HUES64 (cell line): ENCODE measurements around the gene PLCXD1.
A peak's percentile ranks its signal among the peaks of the same experiment; 100 is the strongest.
"Not testable (repeated sequence)": the region's sequence is repeated elsewhere in the genome, so short reads cannot be mapped to it uniquely, and the experiment has no call there.

Source experiments
- H3K27ac ChIP-seq: 2 replicates; pipeline ENCODE4 v1.7.0; 2013; ENCODE audit warnings: low read depth, low read length, inconsistent platforms
- H3K27me3 ChIP-seq: 2 replicates; pipeline ENCODE4 v1.6.1; 2013; ENCODE audit warnings: mild to moderate bottlenecking, low read length; ENCODE audit not compliant: insufficient read depth
- H3K36me3 ChIP-seq: 2 replicates; pipeline ENCODE4 v1.6.1; 2013; ENCODE audit warnings: mild to moderate bottlenecking, low read length; ENCODE audit not compliant: insufficient read depth
- H3K4me1 ChIP-seq: 2 replicates; pipeline ENCODE4 v1.6.1; 2013; ENCODE audit warnings: mild to moderate bottlenecking, low read length, moderate library complexity; ENCODE audit not compliant: insufficient read depth
- H3K4me3 ChIP-seq: 2 replicates; pipeline ENCODE4 v1.5.1; 2013; ENCODE audit warnings: mild to moderate bottlenecking, low read length, moderate library complexity
- H3K9ac ChIP-seq: 2 replicates; pipeline ENCODE4 v1.6.1; 2013; ENCODE audit warnings: mild to moderate bottlenecking, low read depth, low read length
- H3K9me3 ChIP-seq: 2 replicates; pipeline ENCODE4 v1.6.1; 2013; ENCODE audit warnings: low read depth, low read length; ENCODE audit not compliant: insufficient read depth
- WGBS: fragments of 150-250, 120-280 bp; methylation state at CpG from one replicate; pipeline ENCODE4 v1.1.7; 2013; ENCODE audit warnings: missing lambda C conversion rate; 5-methylcytosine and 5-hydroxymethylcytosine counted together

PLCXD1 gene

GRCh38 chrX:323721-324628, 42.8 kb downstream of the PLCXD1 start:
- Histone ChIP-seq H3K9me3 (no peaks in the 10 kb centered on the region), H3K36me3 (no peaks in the 10 kb centered on the region), H3K27ac (no peak overlapping the region), H3K9ac (no peak overlapping the region), H3K4me3 (peak overlapping the region; percentile 35; the same call in 1 of the 2 replicates), H3K4me1 (0 out of 2 replicates have a peak, but pooled peaks cover 2% of the 10 kb centered on the region), H3K27me3 (no peaks in the 10 kb centered on the region; the same call in 1 of the 2 replicates)
- WGBS, result 47% methylated on average over 37 of the region's 38 CpGs

GRCh38 chrX:324664-325063, 43.5 kb downstream of the PLCXD1 start:
- H3K27ac ChIP-seq, H3K4me3 ChIP-seq, H3K27me3 ChIP-seq, H3K4me1 ChIP-seq, H3K36me3 ChIP-seq, H3K9me3 ChIP-seq, H3K9ac ChIP-seq: not testable (repeated sequence)
- WGBS, result 90% methylated on average over 14 of the region's 14 CpGs

GRCh38 chrX:327660-328126, 46.5 kb downstream of the PLCXD1 start:
- Histone ChIP-seq H3K4me3 (no peak overlapping the region), H3K27me3 (no peaks in the 10 kb centered on the region), H3K36me3 (no peaks in the 10 kb centered on the region; the same call in 1 of the 2 replicates), H3K9ac (no peak overlapping the region), H3K9me3 (no peaks in the 10 kb centered on the region), H3K27ac (no peak overlapping the region), H3K4me1 (0 out of 2 replicates have a peak, but pooled peaks cover 2% of the 10 kb centered on the region)
- WGBS, result 90% methylated on average over 33 of the region's 33 CpGs

GRCh38 chrX:329291-329910, 48.2 kb downstream of the PLCXD1 start:
- no peak overlapping the region for H3K27ac ChIP-seq
- 92% methylated on average over 19 of the region's 23 CpGs for WGBS
- no peaks in the 10 kb centered on the region for H3K27me3 ChIP-seq
- no peaks in the 10 kb centered on the region for H3K9me3 ChIP-seq
- no peaks in the 10 kb centered on the region for H3K4me1 ChIP-seq
- no peak overlapping the region for H3K9ac ChIP-seq
- H3K36me3 ChIP-seq, result peaks cover 9% of the 10 kb centered on the region; the same call in 1 of the 2 replicates
- H3K4me3 ChIP-seq, result no peak overlapping the region

- not testable (repeated sequence) for H3K9me3 ChIP-seq, H3K27me3 ChIP-seq, H3K4me1 ChIP-seq, H3K9ac ChIP-seq, H3K27ac ChIP-seq, H3K4me3 ChIP-seq
- 90% methylated on average over 29 of the region's 29 CpGs for WGBS
- H3K36me3 ChIP-seq, result peaks cover 12% of the 10 kb centered on the region; the same call in 1 of the 2 replicates
Observed at GRCh38 chrX:330141-330725, 49.1 kb downstream of the PLCXD1 start.

- Histone ChIP-seq H3K9me3 (no peaks in the 10 kb centered on the region), H3K27me3 (no peaks in the 10 kb centered on the region), H3K36me3 (peaks cover 12% of the 10 kb centered on the region; the same call in 1 of the 2 replicates), H3K27ac (no peak overlapping the region), H3K4me3 (no peak overlapping the region), H3K4me1 (no peaks in the 10 kb centered on the region), H3K9ac (no peak overlapping the region)
- WGBS, result 71% methylated on average over 28 of the region's 28 CpGs
Observed at GRCh38 chrX:330726-331150, 49.6 kb downstream of the PLCXD1 start.

GRCh38 chrX:331151-331824, 50.1 kb downstream of the PLCXD1 start:
- Histone ChIP-seq H3K27me3 (no peaks in the 10 kb centered on the region), H3K4me1 (no peaks in the 10 kb centered on the region), H3K36me3 (peaks cover 16% of the 10 kb centered on the region), H3K27ac (no peak overlapping the region), H3K9ac (no peak overlapping the region), H3K4me3 (no peak overlapping the region; the same call in 1 of the 2 replicates), H3K9me3 (no peaks in the 10 kb centered on the region)
- 28% methylated on average over 51 of the region's 51 CpGs for WGBS

- Histone ChIP-seq H3K4me1 (no peaks in the 10 kb centered on the region), H3K27me3 (no peaks in the 10 kb centered on the region), H3K36me3 (peaks cover 21% of the 10 kb centered on the region), H3K9me3 (no peaks in the 10 kb centered on the region), H3K27ac (no peak overlapping the region), H3K4me3 (no peak overlapping the region; the same call in 1 of the 2 replicates), H3K9ac (no peak overlapping the region)
- WGBS, result 73% methylated on average over 34 of the region's 35 CpGs
Observed at GRCh38 chrX:331825-332495, 50.8 kb downstream of the PLCXD1 start.

- no peaks in the 10 kb centered on the region for H3K4me1 ChIP-seq
- H3K4me3 ChIP-seq, result no peak overlapping the region
- peaks cover 24% of the 10 kb centered on the region for H3K36me3 ChIP-seq
- 89% methylated on average over 23 of the region's 23 CpGs for WGBS
- no peak overlapping the region for H3K27ac ChIP-seq
- H3K9ac ChIP-seq, result no peak overlapping the region
- H3K9me3 ChIP-seq, result no peaks in the 10 kb centered on the region
- H3K27me3 ChIP-seq, result no peaks in the 10 kb centered on the region
Observed at GRCh38 chrX:332496-332860, 51.3 kb downstream of the PLCXD1 start.

- Histone ChIP-seq H3K27ac (no peak overlapping the region), H3K9ac (no peak overlapping the region), H3K27me3 (no peaks in the 10 kb centered on the region), H3K4me1 (no peaks in the 10 kb centered on the region), H3K36me3 (peaks cover 30% of the 10 kb centered on the region), H3K9me3 (no peaks in the 10 kb centered on the region), H3K4me3 (no peak overlapping the region)
- whole genome bisulfite sequencing, result 94% methylated on average over 33 of the region's 33 CpGs
Observed at GRCh38 chrX:332916-333610, 51.9 kb downstream of the PLCXD1 start.
